ENCODE results near the gene FAM163A. TPM values are rescaled to one million over a fixed set of nuclear protein-coding genes. Genes with fewer than 3 reads are reported as not detected.

Gene FAM163A
- total and polyA plus RNA-seq, 9 of the 15 experiments (the other 6 are each of a cell fraction or from before 2014, with no cell fraction given) = not detected

DNA sequence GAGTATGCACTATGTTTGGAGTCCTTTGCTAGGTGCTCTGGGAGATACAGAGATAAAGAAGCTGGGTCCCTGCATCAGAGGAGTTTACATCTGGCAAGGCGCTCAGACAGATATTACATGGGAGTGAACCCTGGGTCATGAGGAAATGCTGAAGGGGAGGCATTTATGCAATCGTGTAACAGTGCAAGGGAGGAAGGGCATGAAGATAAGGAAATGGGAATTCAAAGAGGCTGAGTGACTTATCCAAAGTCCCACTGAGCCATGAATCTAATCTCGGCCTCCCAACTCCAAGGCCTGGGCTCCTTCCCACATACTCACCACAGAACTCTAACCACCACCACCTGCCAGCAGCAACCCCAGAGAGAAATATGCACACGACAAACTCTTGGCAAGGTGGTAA, 51.6 kb downstream of the FAM163A start (continued):
- TF ChIP-seq EHMT2 (IDR thresholded peaks at IDR 0.05) (no peak), TCF3 (CRISPR knock-in tag; IDR thresholded peaks at IDR 0.05) (peak; percentile 47; the same call in 1 of the 2 replicates), ZNF586 (CRISPR knock-in tag; conservative IDR thresholded peaks at IDR 0.05) (no peak), CBFA2T3 (IDR thresholded peaks at IDR 0.05) (peak; percentile 79), ZNF79 (CRISPR knock-in tag; IDR thresholded peaks at IDR 0.05; ENCODE audit: low read depth) (no peak), TCF7 (IDR thresholded peaks at IDR 0.05; ENCODE audit: borderline replicate concordance) (no peak), SP1 (CRISPR knock-in tag; IDR thresholded peaks at IDR 0.05) (no peak), CEBPB (tag; IDR thresholded peaks at IDR 0.05) (peak; percentile 74), ZNF778 (CRISPR knock-in tag; IDR thresholded peaks at IDR 0.05) (no peak), POLR2AphosphoS2 (IDR thresholded peaks at IDR 0.05; ENCODE audit: low read length) (no peak), TRIM24 (IDR thresholded peaks at IDR 0.05) (0 out of 4 replicates have a peak, but pooled peaks of 1 of the 2 experiments have one; percentile 10), MCM7 (IDR thresholded peaks at IDR 0.05) (no peak), ZEB2 (IDR thresholded peaks at IDR 0.05) (no peak), SAFB2 (IDR thresholded peaks at IDR 0.05; ENCODE audit: borderline replicate concordance, low read depth, low read length, severe bottlenecking) (no peak), TBL1XR1 (IDR thresholded peaks at IDR 0.05; ENCODE audit: low read length in 2 of 2) (no peak), SRSF3 (IDR thresholded peaks at IDR 0.05; ENCODE audit: insufficient read depth, low read length) (no peak), KAT2B (IDR thresholded peaks at IDR 0.05; ENCODE audit: low read depth, low read length) (no peak)
- TF ChIP-seq, protein P1, sequence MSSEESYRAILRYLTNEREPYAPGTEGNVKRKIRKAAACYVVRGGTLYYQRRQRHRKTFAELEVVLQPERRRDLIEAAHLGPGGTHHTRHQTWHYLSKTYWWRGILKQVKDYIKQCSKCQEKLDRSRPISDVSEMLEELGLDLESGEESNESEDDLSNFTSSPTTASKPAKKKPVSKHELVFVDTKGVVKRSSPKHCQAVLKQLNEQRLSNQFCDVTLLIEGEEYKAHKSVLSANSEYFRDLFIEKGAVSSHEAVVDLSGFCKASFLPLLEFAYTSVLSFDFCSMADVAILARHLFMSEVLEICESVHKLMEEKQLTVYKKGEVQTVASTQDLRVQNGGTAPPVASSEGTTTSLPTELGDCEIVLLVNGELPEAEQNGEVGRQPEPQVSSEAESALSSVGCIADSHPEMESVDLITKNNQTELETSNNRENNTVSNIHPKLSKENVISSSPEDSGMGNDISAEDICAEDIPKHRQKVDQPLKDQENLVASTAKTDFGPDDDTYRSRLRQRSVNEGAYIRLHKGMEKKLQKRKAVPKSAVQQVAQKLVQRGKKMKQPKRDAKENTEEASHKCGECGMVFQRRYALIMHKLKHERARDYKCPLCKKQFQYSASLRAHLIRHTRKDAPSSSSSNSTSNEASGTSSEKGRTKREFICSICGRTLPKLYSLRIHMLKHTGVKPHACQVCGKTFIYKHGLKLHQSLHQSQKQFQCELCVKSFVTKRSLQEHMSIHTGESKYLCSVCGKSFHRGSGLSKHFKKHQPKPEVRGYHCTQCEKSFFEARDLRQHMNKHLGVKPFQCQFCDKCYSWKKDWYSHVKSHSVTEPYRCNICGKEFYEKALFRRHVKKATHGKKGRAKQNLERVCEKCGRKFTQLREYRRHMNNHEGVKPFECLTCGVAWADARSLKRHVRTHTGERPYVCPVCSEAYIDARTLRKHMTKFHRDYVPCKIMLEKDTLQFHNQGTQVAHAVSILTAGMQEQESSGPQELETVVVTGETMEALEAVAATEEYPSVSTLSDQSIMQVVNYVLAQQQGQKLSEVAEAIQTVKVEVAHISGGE (CRISPR knock-in tag; IDR thresholded peaks at IDR 0.05) = no peak
- TF ChIP-seq, protein P2, sequence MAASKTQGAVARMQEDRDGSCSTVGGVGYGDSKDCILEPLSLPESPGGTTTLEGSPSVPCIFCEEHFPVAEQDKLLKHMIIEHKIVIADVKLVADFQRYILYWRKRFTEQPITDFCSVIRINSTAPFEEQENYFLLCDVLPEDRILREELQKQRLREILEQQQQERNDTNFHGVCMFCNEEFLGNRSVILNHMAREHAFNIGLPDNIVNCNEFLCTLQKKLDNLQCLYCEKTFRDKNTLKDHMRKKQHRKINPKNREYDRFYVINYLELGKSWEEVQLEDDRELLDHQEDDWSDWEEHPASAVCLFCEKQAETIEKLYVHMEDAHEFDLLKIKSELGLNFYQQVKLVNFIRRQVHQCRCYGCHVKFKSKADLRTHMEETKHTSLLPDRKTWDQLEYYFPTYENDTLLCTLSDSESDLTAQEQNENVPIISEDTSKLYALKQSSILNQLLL (CRISPR knock-in tag; IDR thresholded peaks at IDR 0.05; ENCODE audit: borderline replicate concordance) = no peak
- TF ChIP-seq, protein P3, sequence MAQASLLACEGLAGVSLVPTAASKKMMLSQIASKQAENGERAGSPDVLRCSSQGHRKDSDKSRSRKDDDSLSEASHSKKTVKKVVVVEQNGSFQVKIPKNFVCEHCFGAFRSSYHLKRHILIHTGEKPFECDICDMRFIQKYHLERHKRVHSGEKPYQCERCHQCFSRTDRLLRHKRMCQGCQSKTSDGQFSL (CRISPR knock-in tag; IDR thresholded peaks at IDR 0.05) = no peak
- TF ChIP-seq, protein P3 (tag; IDR thresholded peaks at IDR 0.05) = no peak
- TF ChIP-seq, protein P4, sequence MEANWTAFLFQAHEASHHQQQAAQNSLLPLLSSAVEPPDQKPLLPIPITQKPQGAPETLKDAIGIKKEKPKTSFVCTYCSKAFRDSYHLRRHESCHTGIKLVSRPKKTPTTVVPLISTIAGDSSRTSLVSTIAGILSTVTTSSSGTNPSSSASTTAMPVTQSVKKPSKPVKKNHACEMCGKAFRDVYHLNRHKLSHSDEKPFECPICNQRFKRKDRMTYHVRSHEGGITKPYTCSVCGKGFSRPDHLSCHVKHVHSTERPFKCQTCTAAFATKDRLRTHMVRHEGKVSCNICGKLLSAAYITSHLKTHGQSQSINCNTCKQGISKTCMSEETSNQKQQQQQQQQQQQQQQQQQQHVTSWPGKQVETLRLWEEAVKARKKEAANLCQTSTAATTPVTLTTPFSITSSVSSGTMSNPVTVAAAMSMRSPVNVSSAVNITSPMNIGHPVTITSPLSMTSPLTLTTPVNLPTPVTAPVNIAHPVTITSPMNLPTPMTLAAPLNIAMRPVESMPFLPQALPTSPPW (CRISPR knock-in tag; IDR thresholded peaks at IDR 0.05) = no peak
- TF ChIP-seq, protein P5, sequence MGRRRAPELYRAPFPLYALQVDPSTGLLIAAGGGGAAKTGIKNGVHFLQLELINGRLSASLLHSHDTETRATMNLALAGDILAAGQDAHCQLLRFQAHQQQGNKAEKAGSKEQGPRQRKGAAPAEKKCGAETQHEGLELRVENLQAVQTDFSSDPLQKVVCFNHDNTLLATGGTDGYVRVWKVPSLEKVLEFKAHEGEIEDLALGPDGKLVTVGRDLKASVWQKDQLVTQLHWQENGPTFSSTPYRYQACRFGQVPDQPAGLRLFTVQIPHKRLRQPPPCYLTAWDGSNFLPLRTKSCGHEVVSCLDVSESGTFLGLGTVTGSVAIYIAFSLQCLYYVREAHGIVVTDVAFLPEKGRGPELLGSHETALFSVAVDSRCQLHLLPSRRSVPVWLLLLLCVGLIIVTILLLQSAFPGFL (CRISPR knock-in tag; IDR thresholded peaks at IDR 0.05) = no peak
